Measurements from ENCODE around the gene ANKRD34B. TPM values are rescaled to one million over a fixed set of nuclear protein-coding genes. Genes with fewer than 3 reads are reported as not detected.

ANKRD34B gene
- total and polyA plus RNA-seq, 2 donors (not counting 1 experiment from before 2014, with no cell fraction given) = not detected

DNA sequence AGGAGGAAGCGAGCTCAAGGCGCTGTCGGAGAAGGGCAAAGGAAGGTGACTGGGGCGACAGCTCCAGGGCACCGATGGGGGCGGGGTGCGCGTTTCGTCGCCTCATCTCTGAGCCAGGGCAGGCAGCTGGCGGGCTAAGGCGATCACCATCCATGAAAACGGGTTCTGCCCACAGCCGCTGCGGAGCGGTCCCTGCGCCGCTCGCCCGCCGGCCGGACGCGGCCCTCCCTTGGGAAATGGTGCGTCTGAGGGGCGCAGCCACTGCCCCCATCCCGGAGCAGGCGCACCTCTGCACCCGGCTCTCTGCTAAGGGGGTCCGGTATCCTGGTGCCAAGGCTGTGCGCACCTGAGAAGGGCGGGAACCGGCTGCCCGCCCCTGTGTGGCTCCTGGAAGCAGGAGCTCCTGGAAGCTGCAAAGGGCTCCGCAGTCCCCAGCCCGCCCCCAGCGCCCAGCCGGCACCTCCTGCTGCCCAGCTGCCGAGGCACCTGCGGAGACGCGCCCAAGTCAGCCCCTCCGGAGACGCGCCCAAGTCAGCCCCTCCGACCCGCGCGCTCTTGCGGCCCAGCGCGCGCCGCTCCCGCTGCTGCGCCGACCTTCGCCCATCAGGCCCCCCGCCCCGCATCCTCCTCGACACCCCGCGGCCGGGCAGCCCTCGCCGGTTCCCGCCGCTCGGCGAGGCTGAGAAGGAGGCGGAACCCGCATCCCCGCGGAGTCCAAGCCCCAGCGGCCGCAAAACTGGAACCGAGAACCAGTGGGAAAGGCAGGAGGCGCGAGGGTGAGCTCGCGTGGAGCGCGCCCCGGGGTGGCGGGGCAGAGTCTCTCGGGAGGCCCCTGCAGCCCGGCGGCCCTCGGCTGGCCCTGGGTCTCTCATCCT, 757 bp downstream of the ANKRD34B start:
- Histone ChIP-seq H4K20me1 (ENCODE audit: control insufficient read depth, insufficient read depth, low read length, poor library complexity, severe bottlenecking) (no peaks in the 10 kb centered on the region), H3K9ac (ENCODE audit: low read length) (no peak overlapping the region), H2AFZ (ENCODE audit: insufficient read depth, low read depth, low read length, poor library complexity, severe bottlenecking) (peak overlapping the region; percentile 42), H3K4me1 (ENCODE audit: control insufficient read depth in 2 of 2, insufficient read depth in 2 of 2, low read length in 2 of 2) (peaks cover 12 to 13% of the 10 kb centered on the region in 2 donors), H3K27me3 (replicated peaks in 1 of 4; ENCODE audit: control extremely low read depth in 1 of 4, control insufficient read depth in 3 of 4, insufficient read depth in 4 of 4, low read length in 3 of 4) (peaks cover 0 to 55% (median 23%) of the 10 kb centered on the region in 4 experiments), H3K27ac (ENCODE audit: low read length in 2 of 2) (no peak overlapping the region), H3K4me2 (replicated peaks; ENCODE audit: low read depth, low read length, poor library complexity, severe bottlenecking) (peak overlapping the region; percentile 59), H3K9me3 (ENCODE audit: control extremely low read depth in 1 of 3, control insufficient read depth in 2 of 3, insufficient read depth in 1 of 3, low read length in 2 of 3) (peaks cover 0 to 1% (median 0%) of the 10 kb centered on the region in 3 donors), H3K4me3 (ENCODE audit: control extremely low read depth in 1 of 5, extremely low read depth in 1 of 5, insufficient read depth in 1 of 5, low read depth in 2 of 5, low read length in 4 of 5) (no peak overlapping the region), H3K36me3 (replicated peaks in 1 of 2; ENCODE audit: control extremely low read depth in 1 of 2, control insufficient read depth in 1 of 2, extremely low read depth in 1 of 2, insufficient read depth in 2 of 2, low read length in 1 of 2) (no peaks in the 10 kb centered on the region), H3K79me2 (ENCODE audit: control insufficient read depth, insufficient read depth, low read length) (no peaks in the 10 kb centered on the region)
- ChIA-PET POLR2A (no interaction called here), CTCF (no interaction called here)
- TF ChIP-seq EZH2 (IDR thresholded peaks at IDR 0.05; ENCODE audit: borderline replicate concordance, insufficient read depth, low read depth, low read length, poor library complexity, severe bottlenecking) = no peak
- TF ChIP-seq, protein P1, sequence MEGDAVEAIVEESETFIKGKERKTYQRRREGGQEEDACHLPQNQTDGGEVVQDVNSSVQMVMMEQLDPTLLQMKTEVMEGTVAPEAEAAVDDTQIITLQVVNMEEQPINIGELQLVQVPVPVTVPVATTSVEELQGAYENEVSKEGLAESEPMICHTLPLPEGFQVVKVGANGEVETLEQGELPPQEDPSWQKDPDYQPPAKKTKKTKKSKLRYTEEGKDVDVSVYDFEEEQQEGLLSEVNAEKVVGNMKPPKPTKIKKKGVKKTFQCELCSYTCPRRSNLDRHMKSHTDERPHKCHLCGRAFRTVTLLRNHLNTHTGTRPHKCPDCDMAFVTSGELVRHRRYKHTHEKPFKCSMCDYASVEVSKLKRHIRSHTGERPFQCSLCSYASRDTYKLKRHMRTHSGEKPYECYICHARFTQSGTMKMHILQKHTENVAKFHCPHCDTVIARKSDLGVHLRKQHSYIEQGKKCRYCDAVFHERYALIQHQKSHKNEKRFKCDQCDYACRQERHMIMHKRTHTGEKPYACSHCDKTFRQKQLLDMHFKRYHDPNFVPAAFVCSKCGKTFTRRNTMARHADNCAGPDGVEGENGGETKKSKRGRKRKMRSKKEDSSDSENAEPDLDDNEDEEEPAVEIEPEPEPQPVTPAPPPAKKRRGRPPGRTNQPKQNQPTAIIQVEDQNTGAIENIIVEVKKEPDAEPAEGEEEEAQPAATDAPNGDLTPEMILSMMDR (IDR thresholded peaks at IDR 0.05) = no peak
- DNase-seq (peak; percentile 5), ATAC-seq (ENCODE audit: low read depth) (no peak)
- intact Hi-C loops (cut with micrococcal nuclease) = no loop called here
- WGBS (ENCODE audit: insufficient coverage) = 6% methylated on average over 89 of the region's 89 CpGs
- Mint-ChIP-seq H3K27me3 (peaks cover 65% of the 10 kb centered on the region), H3K27ac (no peak overlapping the region), H3K4me3 (peak overlapping the region; percentile 29), H3K4me1 (peaks cover 9% of the 10 kb centered on the region), H3K9me3 (ENCODE audit: insufficient read depth) (no peaks in the 10 kb centered on the region)

DNA sequence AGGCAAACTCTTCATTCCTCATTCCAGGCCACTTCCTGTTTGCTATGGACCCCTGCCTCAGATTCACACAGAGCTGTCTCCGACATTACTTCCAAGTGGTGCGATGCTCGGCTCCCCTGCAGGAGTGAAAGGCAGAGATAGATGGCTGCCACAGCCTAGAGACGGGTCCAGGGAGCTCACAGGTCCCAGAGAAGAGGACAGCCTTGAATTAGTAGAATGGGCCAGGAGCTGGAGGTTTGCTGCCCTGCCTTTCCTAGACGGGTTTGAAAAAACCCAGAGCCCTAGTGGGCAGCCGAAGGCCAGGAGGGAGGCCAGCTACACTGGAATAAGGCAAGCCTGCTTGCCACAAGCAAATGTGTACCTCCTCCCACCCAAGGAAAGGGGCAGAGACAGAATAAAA, 1.8 kb downstream of the ANKRD34B start:
- Histone ChIP-seq H3K27me3 (replicated peaks in 1 of 4; ENCODE audit: control extremely low read depth in 1 of 4, control insufficient read depth in 3 of 4, insufficient read depth in 4 of 4, low read length in 3 of 4) (peaks cover 0 to 51% (median 22%) of the 10 kb centered on the region in 4 experiments), H2AFZ (ENCODE audit: insufficient read depth, low read depth, low read length, poor library complexity, severe bottlenecking) (no peak overlapping the region), H4K20me1 (ENCODE audit: control insufficient read depth, insufficient read depth, low read length, poor library complexity, severe bottlenecking) (no peaks in the 10 kb centered on the region), H3K9me3 (ENCODE audit: control extremely low read depth in 1 of 3, control insufficient read depth in 2 of 3, insufficient read depth in 1 of 3, low read length in 2 of 3) (peaks cover 0 to 1% (median 0%) of the 10 kb centered on the region in 3 donors), H3K4me2 (replicated peaks; ENCODE audit: low read depth, low read length, poor library complexity, severe bottlenecking) (no peak overlapping the region), H3K4me3 (ENCODE audit: control extremely low read depth in 1 of 5, extremely low read depth in 1 of 5, insufficient read depth in 1 of 5, low read depth in 2 of 5, low read length in 4 of 5) (no peak overlapping the region), H3K4me1 (ENCODE audit: control insufficient read depth in 2 of 2, insufficient read depth in 2 of 2, low read length in 2 of 2) (peaks cover 12 to 13% of the 10 kb centered on the region in 2 donors), H3K9ac (ENCODE audit: low read length) (no peak overlapping the region), H3K79me2 (ENCODE audit: control insufficient read depth, insufficient read depth, low read length) (no peaks in the 10 kb centered on the region), H3K27ac (ENCODE audit: low read length in 2 of 2) (no peak overlapping the region), H3K36me3 (replicated peaks in 1 of 2; ENCODE audit: control extremely low read depth in 1 of 2, control insufficient read depth in 1 of 2, extremely low read depth in 1 of 2, insufficient read depth in 2 of 2, low read length in 1 of 2) (no peaks in the 10 kb centered on the region)
- ATAC-seq (ENCODE audit: low read depth) (no peak), DNase-seq (no peak)
- Mint-ChIP-seq H3K27ac (no peak overlapping the region), H3K4me3 (no peak overlapping the region), H3K27me3 (peaks cover 60% of the 10 kb centered on the region), H3K4me1 (peaks cover 9% of the 10 kb centered on the region), H3K9me3 (ENCODE audit: insufficient read depth) (no peaks in the 10 kb centered on the region)
- WGBS (ENCODE audit: insufficient coverage) = 78% methylated on average over 6 of the region's 6 CpGs
- TF ChIP-seq, protein P1 (IDR thresholded peaks at IDR 0.05) = no peak
- no peak for TF ChIP-seq EZH2 (IDR thresholded peaks at IDR 0.05; ENCODE audit: borderline replicate concordance, insufficient read depth, low read depth, low read length, poor library complexity, severe bottlenecking)
- CTCF ChIA-PET = no interaction called here
- intact Hi-C loops (cut with micrococcal nuclease) = no loop called here
- POLR2A ChIA-PET = no interaction called here
